ENCODE data around the gene RFX5. TPM values are rescaled to one million over a fixed set of nuclear protein-coding genes. Genes with fewer than 3 reads are reported as not detected.

The RFX5 gene
- total RNA-seq, 1 donor: 24.2 TPM

- Histone ChIP-seq H3K27me3 (ENCODE audit: insufficient read depth, low read length) (no peaks in the 10 kb centered on the region), H3K36me3 (ENCODE audit: insufficient read depth, low read length) (peaks cover 21% of the 10 kb centered on the region), H3K4me3 (ENCODE audit: insufficient read depth, low read length) (no peak overlapping the region), H3K27ac (ENCODE audit: low read depth, low read length) (no peak overlapping the region), H4K20me1 (ENCODE audit: insufficient read depth, low read length) (peaks cover 8% of the 10 kb centered on the region), H3K4me1 (ENCODE audit: insufficient read depth, low read length) (peaks cover 2% of the 10 kb centered on the region), H3K4me2 (ENCODE audit: insufficient read depth, low read length) (no peak overlapping the region), H3K79me2 (ENCODE audit: insufficient read depth, low read length) (no peaks in the 10 kb centered on the region), H2AFZ (ENCODE audit: low read length) (no peak overlapping the region), H3K9me3 (ENCODE audit: low read depth, low read length) (peaks cover 3% of the 10 kb centered on the region)
- no peak for TF ChIP-seq CTCF (IDR thresholded peaks at IDR 0.05; ENCODE audit: extremely low read depth, low read depth, low read length)
- no peak for DNase-seq (ENCODE audit: insufficient read length, low spot score, missing footprints)
These were observed 17.9 kb upstream of the RFX5 start for GRCh38 chr1:151364996-151365395.

GRCh38 chr1:151362308-151363155 is 15.5 kb upstream of the RFX5 start:
- no peak overlapping the region for H3K27ac ChIP-seq (ENCODE audit: low read depth, low read length)
- no peaks in the 10 kb centered on the region for H3K79me2 ChIP-seq (ENCODE audit: insufficient read depth, low read length)
- H3K27me3 ChIP-seq (ENCODE audit: insufficient read depth, low read length): no peaks in the 10 kb centered on the region
- H3K4me3 ChIP-seq (ENCODE audit: insufficient read depth, low read length): no peak overlapping the region
- no peaks in the 10 kb centered on the region for H3K4me1 ChIP-seq (ENCODE audit: insufficient read depth, low read length)
- no peak overlapping the region for H3K4me2 ChIP-seq (ENCODE audit: insufficient read depth, low read length)
- peaks cover 11% of the 10 kb centered on the region for H3K36me3 ChIP-seq (ENCODE audit: insufficient read depth, low read length)
- H4K20me1 ChIP-seq (ENCODE audit: insufficient read depth, low read length): no peaks in the 10 kb centered on the region
- DNase-seq (ENCODE audit: insufficient read length, low spot score, missing footprints): no peak
- peaks cover 3% of the 10 kb centered on the region for H3K9me3 ChIP-seq (ENCODE audit: low read depth, low read length)
- no peak for TF ChIP-seq CTCF (IDR thresholded peaks at IDR 0.05; ENCODE audit: extremely low read depth, low read depth, low read length)
- no peak overlapping the region for H2AFZ ChIP-seq (ENCODE audit: low read length)

- TF ChIP-seq CTCF (IDR thresholded peaks at IDR 0.05; ENCODE audit: extremely low read depth, low read depth, low read length): no peak
- no peaks in the 10 kb centered on the region for H3K27me3 ChIP-seq (ENCODE audit: insufficient read depth, low read length)
- H2AFZ ChIP-seq (ENCODE audit: low read length): no peak overlapping the region
- H3K27ac ChIP-seq (ENCODE audit: low read depth, low read length): no peak overlapping the region
- H3K9me3 ChIP-seq (ENCODE audit: low read depth, low read length): peaks cover 3% of the 10 kb centered on the region
- no peak overlapping the region for H3K4me2 ChIP-seq (ENCODE audit: insufficient read depth, low read length)
- no peak overlapping the region for H3K4me3 ChIP-seq (ENCODE audit: insufficient read depth, low read length)
- no peaks in the 10 kb centered on the region for H3K4me1 ChIP-seq (ENCODE audit: insufficient read depth, low read length)
- no peaks in the 10 kb centered on the region for H3K79me2 ChIP-seq (ENCODE audit: insufficient read depth, low read length)
- DNase-seq (ENCODE audit: insufficient read length, low spot score, missing footprints): no peak
- H4K20me1 ChIP-seq (ENCODE audit: insufficient read depth, low read length): no peaks in the 10 kb centered on the region
- peaks cover 11% of the 10 kb centered on the region for H3K36me3 ChIP-seq (ENCODE audit: insufficient read depth, low read length)
These were observed 14.8 kb upstream of the RFX5 start for GRCh38 chr1:151361883-151362282.

GRCh38 chr1:151356696-151357095 is 9.6 kb upstream of the RFX5 start:
- Histone ChIP-seq H2AFZ (ENCODE audit: low read length) (no peak overlapping the region), H3K4me2 (ENCODE audit: insufficient read depth, low read length) (no peak overlapping the region), H3K9me3 (ENCODE audit: low read depth, low read length) (no peaks in the 10 kb centered on the region), H3K4me1 (ENCODE audit: insufficient read depth, low read length) (no peaks in the 10 kb centered on the region), H3K27me3 (ENCODE audit: insufficient read depth, low read length) (no peaks in the 10 kb centered on the region), H3K4me3 (ENCODE audit: insufficient read depth, low read length) (no peak overlapping the region), H3K27ac (ENCODE audit: low read depth, low read length) (no peak overlapping the region), H4K20me1 (ENCODE audit: insufficient read depth, low read length) (no peaks in the 10 kb centered on the region), H3K36me3 (ENCODE audit: insufficient read depth, low read length) (no peaks in the 10 kb centered on the region), H3K79me2 (ENCODE audit: insufficient read depth, low read length) (no peaks in the 10 kb centered on the region)
- DNase-seq (ENCODE audit: insufficient read length, low spot score, missing footprints): peak; percentile 69
- TF ChIP-seq CTCF (IDR thresholded peaks at IDR 0.05; ENCODE audit: extremely low read depth, low read depth, low read length): no peak
